ENCODE data around the gene EXOC3L1. TPM values are rescaled to one million over a fixed set of nuclear protein-coding genes. Genes with fewer than 3 reads are reported as not detected.

The EXOC3L1 gene
- total RNA-seq, 2 experiments from 2014 or later: not detected

- peaks cover 42% of the 10 kb centered on the region for H3K4me1 Mint-ChIP-seq
- CTCF ChIA-PET: interaction anchor here (0.6 to 1.0 kb wide), 2 partner anchors 17 to 36 kb away, joined by 3 read pairs; no protein-coding TSS in a partner anchor
Observed at GRCh38 chr16:67190448-67191399, 788 bp upstream of the EXOC3L1 start.

GRCh38 chr16:67188798-67189197 is 1.1 kb downstream of the EXOC3L1 start:
- Mint-ChIP-seq H3K4me1 (peaks cover 36% of the 10 kb centered on the region), H3K36me3 (peaks cover 5% of the 10 kb centered on the region), H3K4me3 (no peak overlapping the region), H3K27ac (no peak overlapping the region), H3K27me3 (peaks cover 18% of the 10 kb centered on the region), H3K9me3 (ENCODE audit: low read depth) (no peaks in the 10 kb centered on the region)
- ATAC-seq (no peak), DNase-seq (no peak)
- CTCF ChIA-PET: interaction anchor here (1.2 to 1.6 kb wide), 2 partner anchors 15 to 57 kb away, joined by 3 to 6 read pairs; no protein-coding TSS in a partner anchor

More at GRCh38 chr16:67190448-67191399, 788 bp upstream of the EXOC3L1 start:
- no peak for DNase-seq
- Mint-ChIP-seq H3K27ac (no peak overlapping the region), H3K36me3 (peaks cover 21% of the 10 kb centered on the region), H3K4me3 (no peak overlapping the region), H3K27me3 (peaks cover 8% of the 10 kb centered on the region), H3K9me3 (ENCODE audit: low read depth) (no peaks in the 10 kb centered on the region)
- no peak for ATAC-seq

DNA sequence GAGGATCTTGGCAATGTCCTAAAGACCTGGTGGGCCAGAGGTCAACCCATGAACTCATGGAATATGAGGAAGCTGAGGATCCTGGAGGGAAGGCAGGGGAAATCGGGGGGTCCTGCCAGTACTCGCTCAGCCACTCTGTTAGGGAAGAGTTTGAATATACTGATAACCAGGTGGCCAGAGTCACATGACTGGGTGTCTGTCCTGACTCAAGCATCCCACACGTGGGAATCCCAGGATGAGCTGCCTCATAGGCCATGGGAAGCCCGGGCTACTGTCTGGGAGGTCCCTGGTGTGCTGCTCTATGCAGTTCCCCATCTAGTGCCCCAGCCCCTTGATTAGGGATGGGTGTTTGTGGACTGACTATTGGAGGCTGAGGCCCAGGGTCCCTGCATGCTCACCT is 1.6 kb downstream of the EXOC3L1 start:
- no peak for ATAC-seq
- Mint-ChIP-seq H3K9me3 (ENCODE audit: low read depth) (no peaks in the 10 kb centered on the region), H3K27ac (no peak overlapping the region), H3K4me1 (peaks cover 31% of the 10 kb centered on the region), H3K36me3 (peaks cover 4% of the 10 kb centered on the region), H3K4me3 (no peak overlapping the region), H3K27me3 (peaks cover 18% of the 10 kb centered on the region)
- DNase-seq: no peak
- CTCF ChIA-PET: interaction anchor here (1.2 to 3.8 kb wide), 3 partner anchors 14 to 58 kb away, joined by 3 to 14 read pairs (median 6); partner anchors contain the start of gene NOL3

DNA sequence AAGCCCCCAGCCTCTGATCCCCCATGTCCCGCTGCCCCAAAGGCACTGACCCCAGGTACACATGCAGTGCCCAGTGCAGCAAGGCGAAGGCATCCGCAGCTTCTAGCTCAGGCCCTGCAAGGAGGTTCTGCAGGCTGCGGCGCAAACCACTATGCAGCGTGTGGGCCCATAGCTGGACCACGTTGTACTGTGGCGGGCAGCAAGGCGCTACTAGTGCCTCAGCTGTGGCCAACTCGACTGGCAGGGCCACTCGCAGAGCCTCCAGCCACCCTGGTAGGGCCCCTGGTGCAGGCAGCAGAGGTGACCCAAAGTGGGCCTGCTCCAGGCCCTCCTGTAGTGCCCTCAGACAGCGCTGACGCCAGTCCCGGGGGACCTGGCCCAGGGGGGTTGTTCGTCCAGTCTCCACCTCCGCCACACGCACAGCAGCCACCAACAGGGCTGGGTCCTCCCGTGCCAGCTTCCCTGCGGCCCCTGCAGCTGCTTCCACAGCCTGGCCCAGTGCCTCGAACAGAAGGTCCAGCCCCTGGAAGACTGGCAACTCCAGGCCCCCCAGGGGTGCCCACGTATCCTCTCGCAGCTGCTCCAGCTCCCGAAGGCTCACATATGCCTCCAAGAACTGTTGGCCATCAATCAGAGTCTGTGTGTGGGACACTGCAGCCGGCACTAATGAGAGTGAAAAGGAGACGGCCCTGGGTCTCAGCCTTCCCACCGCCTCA is 2.6 kb downstream of the EXOC3L1 start:
- Mint-ChIP-seq H3K4me1 (peaks cover 22% of the 10 kb centered on the region), H3K27me3 (peaks cover 18% of the 10 kb centered on the region), H3K4me3 (no peak overlapping the region), H3K36me3 (no peaks in the 10 kb centered on the region), H3K27ac (no peak overlapping the region), H3K9me3 (ENCODE audit: low read depth) (no peaks in the 10 kb centered on the region)
- ATAC-seq (no peak), DNase-seq (no peak)
- CTCF ChIA-PET: interaction anchor here (1.0 to 3.8 kb wide), 5 partner anchors 13 to 40 kb away, joined by 3 to 14 read pairs (median 6); partner anchors contain the start of genes HSF4, NOL3 and TMEM208

- CTCF ChIA-PET: interaction anchor here (1.0 to 4.4 kb wide), 6 partner anchors 13 to 211 kb away, joined by 3 to 52 read pairs (median 17); partner anchors contain the start of genes NOL3 and TMEM208
- Mint-ChIP-seq H3K4me3 (no peak overlapping the region), H3K4me1 (peaks cover 18% of the 10 kb centered on the region), H3K36me3 (no peaks in the 10 kb centered on the region), H3K9me3 (ENCODE audit: low read depth) (no peaks in the 10 kb centered on the region), H3K27ac (no peak overlapping the region), H3K27me3 (peaks cover 18% of the 10 kb centered on the region)
- ATAC-seq (no peak), DNase-seq (no peak)
Observed at GRCh38 chr16:67186550-67186950, 3.4 kb downstream of the EXOC3L1 start.

- no peak overlapping the region for H3K27ac Mint-ChIP-seq
- ATAC-seq: no peak
- H3K4me3 Mint-ChIP-seq: peak overlapping the region; percentile 68
- no peaks in the 10 kb centered on the region for H3K36me3 Mint-ChIP-seq
- CTCF ChIA-PET: interaction anchor here (0.8 to 5.0 kb wide), 26 partner anchors 9 to 239 kb away, joined by 3 to 72 read pairs (median 6); partner anchors contain the start of genes B3GNT9, CES3, ELMO3 and FBXL8
- H3K27me3 Mint-ChIP-seq: peaks cover 18% of the 10 kb centered on the region
- DNase-seq: no peak
- no peaks in the 10 kb centered on the region for H3K9me3 Mint-ChIP-seq (ENCODE audit: low read depth)
- H3K4me1 Mint-ChIP-seq: peaks cover 15% of the 10 kb centered on the region
Observed at GRCh38 chr16:67185651-67186134, 4.2 kb downstream of the EXOC3L1 start.

- H3K4me1 Mint-ChIP-seq: peaks cover 15% of the 10 kb centered on the region
- H3K9me3 Mint-ChIP-seq (ENCODE audit: low read depth): no peaks in the 10 kb centered on the region
- ATAC-seq: peak; percentile 28
- peaks cover 18% of the 10 kb centered on the region for H3K27me3 Mint-ChIP-seq
- peak overlapping the region; percentile 68 for H3K4me3 Mint-ChIP-seq
- peak; percentile 93 for DNase-seq
- CTCF ChIA-PET: interaction anchor here (0.6 to 5.0 kb wide), 32 partner anchors 8 to 289 kb away, joined by 3 to 72 read pairs (median 5); partner anchors contain the start of genes B3GNT9, CES3, ELMO3 and FBXL8
- H3K36me3 Mint-ChIP-seq: no peaks in the 10 kb centered on the region
- no peak overlapping the region for H3K27ac Mint-ChIP-seq
Observed at GRCh38 chr16:67184995-67185650, 4.8 kb downstream of the EXOC3L1 start.

GRCh38 chr16:67184453-67184994 is 5.4 kb downstream of the EXOC3L1 start:
- CTCF ChIA-PET: interaction anchor here (0.6 to 5.0 kb wide), 31 partner anchors 8 to 288 kb away, joined by 3 to 72 read pairs (median 5); partner anchors contain the start of genes B3GNT9, CES3, ELMO3 and FBXL8
- no peak overlapping the region for H3K27ac Mint-ChIP-seq
- DNase-seq (no peak), ATAC-seq (peak; percentile 2)
- H3K9me3 Mint-ChIP-seq (ENCODE audit: low read depth): no peaks in the 10 kb centered on the region
- peaks cover 18% of the 10 kb centered on the region for H3K27me3 Mint-ChIP-seq
- H3K4me1 Mint-ChIP-seq: peaks cover 15% of the 10 kb centered on the region
- H3K36me3 Mint-ChIP-seq: no peaks in the 10 kb centered on the region
- peak overlapping the region; percentile 31 for H3K4me3 Mint-ChIP-seq

DNA sequence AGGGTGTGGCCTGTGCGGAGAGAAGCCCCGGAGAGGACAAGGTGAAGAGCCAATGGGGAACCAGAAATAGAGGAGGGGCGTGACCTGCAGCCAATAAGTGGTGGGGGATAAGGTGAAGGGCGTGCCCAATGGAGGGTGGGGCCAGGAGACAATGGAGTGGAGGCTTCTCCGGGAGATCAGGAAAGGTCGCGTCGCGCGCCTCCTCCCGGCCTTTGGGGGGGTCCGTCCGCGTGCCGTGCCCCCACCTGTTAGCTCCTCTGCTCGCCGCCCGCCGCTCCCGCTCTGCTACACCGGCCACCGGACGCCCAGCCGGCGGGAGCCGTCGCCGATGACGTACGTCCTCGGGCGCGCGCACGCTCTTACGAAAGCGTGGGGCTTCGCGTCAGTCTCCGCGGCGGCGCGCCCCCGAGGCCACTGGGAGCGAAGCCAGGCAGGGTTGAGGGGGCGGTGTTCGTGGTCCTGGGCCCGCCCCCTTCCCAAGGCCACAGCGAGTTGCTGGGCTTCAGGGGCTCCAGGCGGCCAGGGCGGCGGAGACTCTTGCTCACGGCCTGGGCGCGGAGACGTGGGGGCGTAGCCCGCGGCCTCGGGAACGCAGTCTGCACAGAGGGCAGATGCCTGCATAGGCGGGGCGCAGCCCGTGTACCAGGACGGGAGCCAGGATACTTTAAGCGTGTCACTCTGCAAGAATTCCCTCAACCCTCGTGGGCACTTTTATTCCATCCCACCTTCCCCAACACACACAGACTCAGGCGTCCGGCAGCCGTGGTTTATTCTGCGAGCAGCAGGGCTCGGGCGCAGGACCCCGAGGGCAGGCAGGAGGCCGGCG is 6.1 kb downstream of the EXOC3L1 start, which contains the start of gene MATCAP1:
Gene MATCAP1 (minus strand): TSS at position 337 of the 826 bp plus-strand sequence. CDS start 3,353 bp downstream, outside the sequence.
- DNase-seq: peak; percentile 98
- Mint-ChIP-seq H3K36me3 (no peaks in the 10 kb centered on the region), H3K27me3 (peaks cover 18% of the 10 kb centered on the region), H3K27ac (no peak within 1 kb of the TSS), H3K9me3 (ENCODE audit: low read depth) (no peaks in the 10 kb centered on the region), H3K4me3 (peak within 1 kb of the TSS; percentile 31), H3K4me1 (peaks cover 16% of the 10 kb centered on the region)
- CTCF ChIA-PET: interaction anchor here (0.6 to 5.0 kb wide), 20 partner anchors 9 to 236 kb away, joined by 3 to 72 read pairs (median 5); partner anchors contain the start of genes CES3, ELMO3, FBXL8 and HSF4
- ATAC-seq: peak; percentile 96

DNA sequence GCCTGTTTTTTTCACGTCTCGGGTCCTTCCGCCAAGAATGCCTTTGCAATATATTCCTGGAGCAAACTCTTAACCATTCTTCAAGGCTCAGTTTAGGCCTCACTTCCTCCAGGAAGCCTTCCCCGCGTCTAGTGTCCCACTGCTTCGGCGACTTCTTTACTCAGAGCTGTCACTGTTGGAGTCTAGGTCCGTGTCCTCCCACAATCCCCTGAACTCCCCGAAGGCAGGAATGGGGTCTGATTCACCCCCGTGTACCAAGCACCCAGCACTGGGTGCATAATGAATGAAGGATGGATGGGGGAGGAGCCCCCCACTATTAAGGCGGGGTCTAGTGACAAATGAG is 6.7 kb downstream of the EXOC3L1 start:
- no peaks in the 10 kb centered on the region for H3K36me3 Mint-ChIP-seq

GRCh38 chr16:67182288-67182687 is 7.6 kb downstream of the EXOC3L1 start:
- H3K27ac Mint-ChIP-seq: no peak overlapping the region
- CTCF ChIA-PET: interaction anchor here (1.3 to 5.0 kb wide), 10 partner anchors 9 to 228 kb away, joined by 3 to 72 read pairs (median 5); partner anchors contain the start of genes FBXL8, HSF4, NOL3 and TRADD
- H3K9me3 Mint-ChIP-seq (ENCODE audit: low read depth): no peaks in the 10 kb centered on the region
- no peak for DNase-seq
- ATAC-seq: no peak
- H3K36me3 Mint-ChIP-seq: no peaks in the 10 kb centered on the region
- H3K4me1 Mint-ChIP-seq: peaks cover 28% of the 10 kb centered on the region
- no peak overlapping the region for H3K4me3 Mint-ChIP-seq
- H3K27me3 Mint-ChIP-seq: peaks cover 24% of the 10 kb centered on the region

More for the DNA sequence above, 6.7 kb downstream of the EXOC3L1 start:
- Mint-ChIP-seq H3K4me3 (no peak overlapping the region), H3K27ac (no peak overlapping the region), H3K4me1 (peaks cover 21% of the 10 kb centered on the region), H3K9me3 (ENCODE audit: low read depth) (no peaks in the 10 kb centered on the region), H3K27me3 (peaks cover 18% of the 10 kb centered on the region)
- CTCF ChIA-PET: interaction anchor here (0.6 to 5.0 kb wide), 11 partner anchors 9 to 231 kb away, joined by 3 to 72 read pairs (median 5); partner anchors contain the start of genes CES3, FBXL8, HSF4 and NOL3
- ATAC-seq: no peak
- no peak for DNase-seq

All from activated CD8-positive, alpha-beta memory T cell treated with anti-CD3 and anti-CD28 coated beads, Interleukin-2, amount 10 ng/mL, durations not matched to agents 7 days and 5 days (primary cell).